Transverse colon (tissue), 3 donors: Measurements from ENCODE around the gene MRPL41.
"Not testable (repeated sequence)": the region's sequence is repeated elsewhere in the genome, so short reads cannot be mapped to it uniquely, and the experiment has no call there.

Experiments
- POLR2A ChIP-seq: fragments of 450-650 bp; IDR thresholded peaks from one replicate; pipeline ENCODE4 v1.6.1; 2016; ENCODE audit warnings: antibody characterized with exemption, mild to moderate bottlenecking, moderate library complexity
- POLR2AphosphoS5 ChIP-seq, 3 donors: sonication (generic); formaldehyde crosslinking; IDR thresholded peaks; one replicate each; pipeline ENCODE4 v1.6.1; 2016; ENCODE audit warnings: antibody characterized with exemption in 3 of 3

DNA sequence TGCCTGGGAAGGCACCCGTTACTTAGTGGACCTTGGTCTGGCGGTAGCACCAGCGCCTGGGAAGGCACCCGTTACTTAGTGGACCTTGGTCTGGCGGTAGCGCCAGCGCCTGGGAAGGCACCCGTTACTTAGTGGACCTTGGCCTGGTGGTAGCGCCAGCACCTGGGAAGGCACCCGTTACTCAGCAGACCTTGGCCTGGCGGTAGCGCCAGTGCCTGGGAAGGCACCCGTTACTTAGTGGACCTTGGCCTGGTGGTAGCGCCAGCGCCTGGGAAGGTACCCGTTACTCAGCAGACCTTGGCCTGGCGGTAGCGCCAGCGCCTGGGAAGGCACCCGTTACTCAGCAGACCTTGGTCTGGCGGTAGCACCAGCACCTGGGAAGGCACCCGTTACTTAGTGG, 40.6 kb upstream of the MRPL41 start:
- not testable (repeated sequence) for TF ChIP-seq POLR2A; POLR2AphosphoS5 (IDR thresholded peaks at IDR 0.05)
